GM12878 (cell line): ENCODE data around the gene AKT3. TPM values are rescaled to one million over a fixed set of nuclear protein-coding genes. Genes with fewer than 3 reads are reported as not detected.

Source experiments
- ATAC-seq: fragments of 200-7000 bp; cut with Tn5 transposase; 3 replicates; pipeline ENCODE4 v1.9.1; 2020; ENCODE audit warnings: mild to moderate bottlenecking, moderate library complexity
- BruUV-seq: library from RNA; stranded (reverse); fragments of 400-500 nt; replicated peaks from 2 replicates; lab custom pipeline; 2021; lab: Mats Ljungman, UMichigan
- CTCF ChIA-PET: fragments of 300-600 bp; sonication (Branson Sonifier 250); formaldehyde crosslinking; extraction: SDS; loops from one replicate; lab custom pipeline; 2021; ENCODE audit warnings: inconsistent platforms; lab: Yijun Ruan, JAX
- POLR2A ChIA-PET: fragments of 350-600 bp; formaldehyde crosslinking; extraction: SDS; loops from one replicate; lab custom pipeline; 2021; ENCODE audit warnings: inconsistent platforms; lab: Charles Lee
- RAD21 ChIA-PET: fragments of 300-600 bp; sonication (Branson Sonifier 250); formaldehyde crosslinking; loops from one replicate; lab custom pipeline; 2023; ENCODE audit warnings: antibody characterized with exemption; ENCODE audit not compliant: unreplicated experiment; lab: Charles Lee
- SMC1A ChIA-PET: fragments of 300-600 bp; sonication (Branson Sonifier 250); formaldehyde crosslinking; loops from one replicate; lab custom pipeline; 2023; ENCODE audit not compliant: unreplicated experiment, uncharacterized antibody; lab: Charles Lee
- DNase-seq: peaks from one replicate; pipeline ENCODE4 v3.0.0-alpha.2; 2011; ENCODE audit warnings: low read depth, low spot score
- FAIRE-seq: peaks from 3 replicates; lab custom pipeline; 2011; peaks lifted over from hg19 to GRCh38; lab: Jason Lieb, UNC
- H2AFZ ChIP-seq: 2 replicates; pipeline ENCODE4 v1.6.0; 2011; ENCODE audit warnings: low read depth, low read length, control low read depth; ENCODE audit not compliant: control insufficient read depth
- H3K27ac ChIP-seq: 2 replicates; pipeline ENCODE4 v1.5.1; 2011; ENCODE audit warnings: control low read depth; ENCODE audit not compliant: control insufficient read depth, insufficient read depth
- H3K27me3 ChIP-seq, 2 experiments: replicated peaks in 1 of 2; 2 replicates each; pipeline versions ENCODE4 v1.6.0 to v1.6.1; 2011; ENCODE audit warnings: low read length in 1 of 2; ENCODE audit not compliant: control insufficient read depth in 2 of 2, insufficient read depth in 2 of 2
- H3K36me3 ChIP-seq, 2 experiments: 2 replicates each; pipeline ENCODE4 v1.5.1; 2011; ENCODE audit warnings: low read length in 1 of 2; ENCODE audit not compliant: control insufficient read depth in 2 of 2, insufficient read depth in 2 of 2
- H3K4me1 ChIP-seq: 2 replicates; pipeline ENCODE4 v1.6.1; 2011; ENCODE audit warnings: mild to moderate bottlenecking, low read length, moderate library complexity, mixed read lengths; ENCODE audit not compliant: control insufficient read depth, insufficient read depth
- H3K4me2 ChIP-seq: 2 replicates; pipeline ENCODE4 v1.6.0; 2011; ENCODE audit warnings: control low read depth; ENCODE audit not compliant: control insufficient read depth, insufficient read depth
- H3K4me3 ChIP-seq: fragments of 200-600 bp; sonication (generic); 2 replicates; pipeline ENCODE4 v1.5.1; 2016
- H3K79me2 ChIP-seq: 2 replicates; pipeline ENCODE4 v1.6.0; 2011; ENCODE audit warnings: low read length; ENCODE audit not compliant: control insufficient read depth, insufficient read depth
- H3K9ac ChIP-seq: 2 replicates; pipeline ENCODE4 v1.8.0; 2011; ENCODE audit warnings: low read length, control low read depth, mixed read lengths; ENCODE audit not compliant: control insufficient read depth, insufficient read depth
- H3K9me3 ChIP-seq: replicated peaks from 3 replicates; pipeline ENCODE4 v1.5.1; 2011; ENCODE audit warnings: mild to moderate bottlenecking, low read length; ENCODE audit not compliant: control insufficient read depth, insufficient read depth
- H4K20me1 ChIP-seq: 2 replicates; pipeline ENCODE4 v1.6.0; 2011; ENCODE audit not compliant: control insufficient read depth, insufficient read depth
- BHLHE40 ChIP-seq, 2 experiments: fragments of 450-650 bp in 1 of 2; IDR thresholded peaks; 2 replicates each; pipeline ENCODE4 v1.6.1; 2011 to 2017; ENCODE audit warnings: low read depth in 2 of 2, borderline replicate concordance in 1 of 2, improper control_type of control experiment in 1 of 2, low read length in 1 of 2, mild to moderate bottlenecking in 1 of 2
- CBFB ChIP-seq: IDR thresholded peaks from 2 replicates; pipeline ENCODE4 v1.6.1; 2016; ENCODE audit warnings: antibody characterized with exemption, low read depth
- ETV6 ChIP-seq, 2 experiments: fragments of 450-650 bp in 1 of 2; IDR thresholded peaks in 1 of 2; conservative IDR thresholded peaks in 1 of 2; 2 replicates each; pipeline ENCODE4 v1.6.1; 2014; ENCODE audit warnings: antibody characterized with exemption in 1 of 2, borderline replicate concordance in 1 of 2, low read depth in 1 of 2, mild to moderate bottlenecking in 1 of 2, moderate library complexity in 1 of 2
- NFXL1 ChIP-seq: fragments of 450-650 bp; IDR thresholded peaks from 2 replicates; pipeline ENCODE4 v1.6.1; 2017; ENCODE audit warnings: antibody characterized with exemption, mild to moderate bottlenecking, borderline replicate concordance
- NR2C1 ChIP-seq: fragments of 450-650 bp; IDR thresholded peaks from 2 replicates; pipeline ENCODE4 v1.6.1; 2017; ENCODE audit warnings: antibody characterized with exemption, mild to moderate bottlenecking, moderate library complexity
- RAD51 ChIP-seq: fragments of 450-650 bp; IDR thresholded peaks from 2 replicates; pipeline ENCODE4 v1.6.1; 2016; ENCODE audit warnings: moderate library complexity, mild to moderate bottlenecking, inconsistent platforms
- WGBS: methylation state at CpG from one replicate; pipeline ENCODE4 v1.1.6; 2016; ENCODE audit warnings: low lambda C conversion rate; ENCODE audit not compliant: insufficient replicate concordance, insufficient coverage; ENCODE audit errors: missing lambda C conversion rate; 5-methylcytosine and 5-hydroxymethylcytosine counted together
- in situ Hi-C: fragments of 300-500 bp; cut with MboI; formaldehyde crosslinking; loops from 9 replicates; pipeline ENCODE4 v1.14.3; 2018; ENCODE audit warnings: mixed read lengths
- intact Hi-C: fragments of 100-400 bp; cut with micrococcal nuclease; formaldehyde crosslinking; loops from one replicate; pipeline ENCODE4 v1.14.2; 2022; ENCODE audit not compliant: unreplicated experiment
- polyA plus RNA-seq, 11 experiments: library from polyadenylated mRNA; depleted of rRNA in 4 of 11; unstranded in 6 of 11; stranded (reverse) in 5 of 11; fragments of >200 nt; fragmentation: Nextera tagmentation in 4 of 11; fragmentation: Illumina TruSeq in 1 of 11; extraction: Ambion mirVana in 4 of 11; extraction: Trizol in 1 of 11; gene quantifications; 1 replicate in 1 of 11; 2 replicates in 10 of 11; pipeline versions ENCODE4 v1.2.1 to v1.2.3, GENCODE V29; 2011 to 2016; ENCODE audit warnings: inconsistent platforms in 2 of 11, missing spikeins in 2 of 11, low read depth in 1 of 11
- total RNA-seq, 4 experiments: library from RNA; depleted of rRNA in 3 of 4; stranded (reverse); fragments of >200 nt in 3 of 4; fragmentation: Illumina TruSeq in 1 of 4; extraction: Trizol in 1 of 4; gene quantifications; 2 replicates each; pipeline versions ENCODE4 v1.2.1 to v1.2.3, GENCODE V29; 2013 to 2021
- TF ChIP-seq, protein P1 (sequence below): fragments of 450-650 bp; IDR thresholded peaks from 2 replicates; pipeline ENCODE4 v1.6.1; 2017; ENCODE audit warnings: low read depth, mild to moderate bottlenecking, moderate library complexity
- TF ChIP-seq, protein P2 (sequence below): fragments of 450-650 bp; formaldehyde crosslinking; IDR thresholded peaks from 2 replicates; pipeline ENCODE4 v1.4.0; 2022; ENCODE audit warnings: mild to moderate bottlenecking, moderate library complexity
- TF ChIP-seq, protein P3 (sequence below): IDR thresholded peaks from 2 replicates; pipeline ENCODE4 v1.6.1; 2011; ENCODE audit warnings: borderline replicate concordance, low read depth, mild to moderate bottlenecking, moderate library complexity, low read length; ENCODE audit not compliant: insufficient read depth, poor library complexity, severe bottlenecking

Gene AKT3
- total and polyA plus RNA-seq, 10 of the 15 experiments (the other 5 are each of a cell fraction or from before 2014, with no cell fraction given), result 0.03 to 0.56 (median 0.19) TPM

DNA sequence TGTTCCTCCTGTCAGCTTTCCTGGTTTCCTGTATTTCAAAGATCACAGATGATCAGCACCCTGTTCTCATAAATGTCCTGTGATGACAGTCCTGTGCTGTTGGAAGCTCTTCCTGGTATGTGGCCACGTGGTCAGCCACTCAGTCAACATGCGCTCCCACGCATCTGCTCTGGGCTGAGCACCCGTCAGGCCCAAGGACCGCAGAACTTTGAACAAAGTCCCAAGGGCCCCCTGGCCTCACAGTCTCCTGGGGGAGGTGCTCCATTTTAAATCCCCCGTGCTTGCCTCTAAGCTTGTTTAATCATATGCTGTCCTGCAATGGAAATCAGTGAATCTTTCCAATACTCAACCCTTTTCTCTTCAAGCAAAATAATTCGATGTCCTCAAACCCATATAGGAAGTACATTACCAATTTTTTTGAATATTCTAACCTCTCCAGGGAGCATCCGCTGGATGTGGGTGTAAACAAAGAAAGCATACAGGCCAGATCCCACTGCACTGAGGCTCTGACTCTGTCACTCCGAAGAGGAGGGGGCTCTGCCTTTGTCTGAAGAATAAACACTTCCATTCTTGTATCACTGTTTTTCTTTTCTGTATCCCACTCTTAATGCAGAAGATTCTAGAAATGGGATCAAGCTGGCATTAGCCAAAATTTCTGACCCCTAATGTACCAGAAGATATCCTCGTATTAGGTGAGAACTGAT is 343.9 kb downstream of the AKT3 start (continued):
- TF ChIP-seq, protein P1, sequence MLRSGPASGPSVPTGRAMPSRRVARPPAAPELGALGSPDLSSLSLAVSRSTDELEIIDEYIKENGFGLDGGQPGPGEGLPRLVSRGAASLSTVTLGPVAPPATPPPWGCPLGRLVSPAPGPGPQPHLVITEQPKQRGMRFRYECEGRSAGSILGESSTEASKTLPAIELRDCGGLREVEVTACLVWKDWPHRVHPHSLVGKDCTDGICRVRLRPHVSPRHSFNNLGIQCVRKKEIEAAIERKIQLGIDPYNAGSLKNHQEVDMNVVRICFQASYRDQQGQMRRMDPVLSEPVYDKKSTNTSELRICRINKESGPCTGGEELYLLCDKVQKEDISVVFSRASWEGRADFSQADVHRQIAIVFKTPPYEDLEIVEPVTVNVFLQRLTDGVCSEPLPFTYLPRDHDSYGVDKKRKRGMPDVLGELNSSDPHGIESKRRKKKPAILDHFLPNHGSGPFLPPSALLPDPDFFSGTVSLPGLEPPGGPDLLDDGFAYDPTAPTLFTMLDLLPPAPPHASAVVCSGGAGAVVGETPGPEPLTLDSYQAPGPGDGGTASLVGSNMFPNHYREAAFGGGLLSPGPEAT, result no peak

DNA sequence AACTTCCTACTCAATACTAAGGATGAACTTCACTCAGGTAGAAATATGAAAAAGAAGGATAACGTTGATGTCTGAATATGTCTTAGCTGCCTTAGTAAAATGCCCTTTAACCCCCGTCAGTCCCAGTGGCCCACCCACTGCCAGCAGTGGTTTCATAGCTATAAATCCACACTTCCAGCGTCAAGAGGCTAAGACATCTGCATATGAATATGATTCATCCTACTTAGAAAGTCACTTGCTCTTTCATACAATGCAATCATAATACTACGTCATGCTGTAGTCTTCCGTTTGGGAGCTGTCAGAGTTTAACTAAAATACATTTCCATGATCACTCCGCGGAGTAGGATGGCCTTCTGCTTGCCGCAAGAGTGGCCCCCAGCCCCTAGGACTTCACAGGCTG is 346.9 kb downstream of the AKT3 start:
- H3K4me3 ChIP-seq, result no peak overlapping the region
- no peak overlapping the region for H3K4me2 ChIP-seq
- no peaks in the 10 kb centered on the region for H3K27me3 ChIP-seq
- H4K20me1 ChIP-seq, result no peaks in the 10 kb centered on the region
- BruUV-seq, result no TSS peak
- ChIA-PET POLR2A (no interaction called here), CTCF (interaction anchor here (0.6 kb wide), 1 partner anchor 242 kb away, joined by 3 read pairs; no protein-coding TSS in a partner anchor), SMC1A (no interaction called here), RAD21 (interaction anchor here (0.7 kb wide), 1 partner anchor 261 kb away, joined by 3 read pairs; no protein-coding TSS in a partner anchor)
- H3K79me2 ChIP-seq, result no peaks in the 10 kb centered on the region
- no peak overlapping the region for H3K27ac ChIP-seq
- WGBS, result 86% methylated on average over 8 of the region's 8 CpGs
- DNase-seq (no peak), ATAC-seq (no peak), FAIRE-seq (no peak)
- in situ Hi-C loops, result no loop called here
- no peaks in the 10 kb centered on the region for H3K9me3 ChIP-seq
- H3K4me1 ChIP-seq, result peaks cover under 1% of the 10 kb centered on the region; the same call in 1 of the 2 replicates
- H2AFZ ChIP-seq, result no peak overlapping the region
- TF ChIP-seq NFXL1 (no peak), BHLHE40 (IDR thresholded peaks at IDR 0.05; ENCODE audit: borderline replicate concordance in 1 of 2, low read depth in 2 of 2, low read length in 1 of 2) (no peak), CBFB (no peak), RAD51 (no peak), ETV6 (conservative IDR thresholded peaks at IDR 0.05 in 1 of 2, IDR thresholded peaks at IDR 0.05 in 1 of 2; ENCODE audit: borderline replicate concordance in 1 of 2, low read depth in 1 of 2) (no peak), NR2C1 (no peak)
- TF ChIP-seq, protein P2, sequence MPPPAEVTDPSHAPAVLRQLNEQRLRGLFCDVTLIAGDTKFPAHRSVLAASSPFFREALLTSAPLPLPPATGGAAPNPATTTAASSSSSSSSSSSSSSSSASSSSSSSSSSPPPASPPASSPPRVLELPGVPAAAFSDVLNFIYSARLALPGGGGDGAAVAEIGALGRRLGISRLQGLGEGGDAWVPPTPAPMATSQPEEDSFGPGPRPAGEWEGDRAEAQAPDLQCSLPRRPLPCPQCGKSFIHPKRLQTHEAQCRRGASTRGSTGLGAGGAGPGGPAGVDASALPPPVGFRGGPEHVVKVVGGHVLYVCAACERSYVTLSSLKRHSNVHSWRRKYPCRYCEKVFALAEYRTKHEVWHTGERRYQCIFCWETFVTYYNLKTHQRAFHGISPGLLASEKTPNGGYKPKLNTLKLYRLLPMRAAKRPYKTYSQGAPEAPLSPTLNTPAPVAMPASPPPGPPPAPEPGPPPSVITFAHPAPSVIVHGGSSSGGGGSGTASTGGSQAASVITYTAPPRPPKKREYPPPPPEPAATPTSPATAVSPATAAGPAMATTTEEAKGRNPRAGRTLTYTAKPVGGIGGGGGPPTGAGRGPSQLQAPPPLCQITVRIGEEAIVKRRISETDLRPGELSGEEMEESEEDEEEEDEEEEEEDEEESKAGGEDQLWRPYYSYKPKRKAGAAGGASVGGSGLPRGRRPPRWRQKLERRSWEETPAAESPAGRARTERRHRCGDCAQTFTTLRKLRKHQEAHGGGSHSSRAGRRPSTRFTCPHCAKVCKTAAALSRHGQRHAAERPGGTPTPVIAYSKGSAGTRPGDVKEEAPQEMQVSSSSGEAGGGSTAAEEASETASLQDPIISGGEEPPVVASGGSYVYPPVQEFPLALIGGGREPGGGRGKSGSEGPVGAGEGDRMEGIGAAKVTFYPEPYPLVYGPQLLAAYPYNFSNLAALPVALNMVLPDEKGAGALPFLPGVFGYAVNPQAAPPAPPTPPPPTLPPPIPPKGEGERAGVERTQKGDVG (CRISPR knock-in tag), result no peak
- TF ChIP-seq, protein P3, sequence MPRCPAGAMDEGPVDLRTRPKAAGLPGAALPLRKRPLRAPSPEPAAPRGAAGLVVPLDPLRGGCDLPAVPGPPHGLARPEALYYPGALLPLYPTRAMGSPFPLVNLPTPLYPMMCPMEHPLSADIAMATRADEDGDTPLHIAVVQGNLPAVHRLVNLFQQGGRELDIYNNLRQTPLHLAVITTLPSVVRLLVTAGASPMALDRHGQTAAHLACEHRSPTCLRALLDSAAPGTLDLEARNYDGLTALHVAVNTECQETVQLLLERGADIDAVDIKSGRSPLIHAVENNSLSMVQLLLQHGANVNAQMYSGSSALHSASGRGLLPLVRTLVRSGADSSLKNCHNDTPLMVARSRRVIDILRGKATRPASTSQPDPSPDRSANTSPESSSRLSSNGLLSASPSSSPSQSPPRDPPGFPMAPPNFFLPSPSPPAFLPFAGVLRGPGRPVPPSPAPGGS, result no peak
- intact Hi-C loops, result no loop called here
- H3K9ac ChIP-seq, result no peak overlapping the region
- no peaks in the 10 kb centered on the region; a peak in 1 of 4 replicates for H3K36me3 ChIP-seq
